Thoracic aorta (tissue), 2 donors: ENCODE data around the gene IL6R. TPM values are rescaled to one million over a fixed set of nuclear protein-coding genes. Genes with fewer than 3 reads are reported as not detected.

Experiments
- ATAC-seq: fragments of 150-250 bp; one replicate; pipeline ENCODE4 v1.8.0; 2017; ENCODE audit warnings: low read depth; ENCODE audit not compliant: insufficient number of reproducible peaks, low FRiP score
- DNase-seq: peaks from one replicate; pipeline ENCODE4 v3.0.0-alpha.2; 2020; ENCODE audit warnings: low spot score
- H3K27ac ChIP-seq, 2 donors: fragments of 200-600 bp; sonication (generic); 1 replicate in 1 of 2; 2 replicates in 1 of 2; pipeline ENCODE4 v1.5.1; 2016; ENCODE audit warnings: mild to moderate bottlenecking in 2 of 2, moderate library complexity in 2 of 2
- H3K27me3 ChIP-seq: fragments of 200-600 bp; sonication (generic); replicated peaks from 2 replicates; pipeline ENCODE4 v1.6.0; 2016; ENCODE audit warnings: mild to moderate bottlenecking; ENCODE audit not compliant: insufficient read depth
- H3K36me3 ChIP-seq: fragments of 200-600 bp; sonication (generic); one replicate; pipeline ENCODE4 v1.5.1; 2016
- H3K4me1 ChIP-seq, 2 donors: fragments of 200-600 bp; sonication (generic); 1 replicate in 1 of 2; 2 replicates in 1 of 2; pipeline versions ENCODE4 v1.5.1 to v1.6.0; 2016; ENCODE audit warnings: low read depth in 2 of 2, mild to moderate bottlenecking in 1 of 2; ENCODE audit not compliant: control insufficient read depth in 1 of 2
- H3K4me3 ChIP-seq: fragments of 200-600 bp; sonication (generic); 2 replicates; pipeline ENCODE4 v1.5.1; 2016; ENCODE audit warnings: mild to moderate bottlenecking
- H3K9me3 ChIP-seq: fragments of 200-600 bp; sonication (generic); 2 replicates; pipeline ENCODE4 v1.5.1; 2016
- CTCF ChIP-seq: fragments of 200-600 bp; sonication (generic); IDR thresholded peaks from one replicate; pipeline ENCODE4 v1.5.1; 2019; ENCODE audit warnings: antibody characterized with exemption
- total RNA-seq, 2 donors: library from RNA; depleted of rRNA; stranded (reverse); fragments of >200 nt; gene quantifications; one replicate each; pipeline versions ENCODE4 v1.1.0 to v1.2.3, GENCODE V29; 2016

Gene IL6R
- total RNA-seq, 2 donors from 2014 or later, result 25.8 to 48.3 TPM

GRCh38 chr1:154423304-154423987, 18.3 kb downstream of the IL6R start:
- Histone ChIP-seq H3K27ac (peak overlapping the region; percentile 19 to 39), H3K9me3 (no peaks in the 10 kb centered on the region), H3K4me1 (peaks cover 45 to 59% of the 10 kb centered on the region in 2 donors), H3K27me3 (no peaks in the 10 kb centered on the region), H3K36me3 (no peaks in the 10 kb centered on the region), H3K4me3 (peak overlapping the region; percentile 25)
- DNase-seq (no peak), ATAC-seq (no peak)
- no peak for TF ChIP-seq CTCF

- H3K4me3 ChIP-seq, result peak overlapping the region; percentile 25
- peak overlapping the region; percentile 19 to 39 for H3K27ac ChIP-seq
- H3K36me3 ChIP-seq, result no peaks in the 10 kb centered on the region
- TF ChIP-seq CTCF, result no peak
- peaks cover 40 to 54% of the 10 kb centered on the region in 2 donors for H3K4me1 ChIP-seq
- no peaks in the 10 kb centered on the region for H3K9me3 ChIP-seq
- no peak for ATAC-seq
- DNase-seq, result no peak
- H3K27me3 ChIP-seq, result no peaks in the 10 kb centered on the region
Observed at GRCh38 chr1:154423988-154424326, 18.8 kb downstream of the IL6R start.

- Histone ChIP-seq H3K27me3 (no peaks in the 10 kb centered on the region), H3K9me3 (no peaks in the 10 kb centered on the region), H3K27ac (no peak overlapping the region), H3K36me3 (no peaks in the 10 kb centered on the region), H3K4me1 (peaks cover 29 to 42% of the 10 kb centered on the region in 2 donors), H3K4me3 (no peak overlapping the region)
- ATAC-seq (no peak), DNase-seq (no peak)
- TF ChIP-seq CTCF, result no peak
Observed at GRCh38 chr1:154425172-154425571, 20.0 kb downstream of the IL6R start.

- no peak for TF ChIP-seq CTCF
- no peaks in the 10 kb centered on the region for H3K36me3 ChIP-seq
- H3K4me1 ChIP-seq, result peaks cover 22 to 29% of the 10 kb centered on the region in 2 donors
- H3K27ac ChIP-seq, result no peak overlapping the region
- H3K4me3 ChIP-seq, result no peak overlapping the region
- H3K9me3 ChIP-seq, result no peaks in the 10 kb centered on the region
- H3K27me3 ChIP-seq, result no peaks in the 10 kb centered on the region
- DNase-seq (no peak), ATAC-seq (no peak)
Observed at GRCh38 chr1:154427173-154428139, 22.3 kb downstream of the IL6R start.

- Histone ChIP-seq H3K4me1 (peaks cover 12 to 18% of the 10 kb centered on the region in 2 donors), H3K27me3 (no peaks in the 10 kb centered on the region), H3K27ac (no peak overlapping the region), H3K9me3 (no peaks in the 10 kb centered on the region), H3K4me3 (no peak overlapping the region), H3K36me3 (no peaks in the 10 kb centered on the region)
- DNase-seq, result no peak
- ATAC-seq, result no peak
- TF ChIP-seq CTCF, result no peak
Observed at GRCh38 chr1:154429118-154429517, 24.0 kb downstream of the IL6R start.
